Stomach (tissue), 4 donors: ENCODE data around the gene PLCG2.

ENCODE experiments used
- CTCF ChIP-seq, 7 experiments: fragments of 450-650 bp in 4 of 7; fragments of 200-600 bp in 3 of 7; sonication (generic) in 3 of 7; IDR thresholded peaks; one replicate each; pipeline ENCODE4 v1.5.1; 2016 to 2019; ENCODE audit warnings: antibody characterized with exemption in 7 of 7, control low read depth in 2 of 7, mild to moderate bottlenecking in 1 of 7
- POLR2AphosphoS5 ChIP-seq, 3 donors: sonication (generic); formaldehyde crosslinking; IDR thresholded peaks; one replicate each; pipeline ENCODE4 v1.6.1; 2016; ENCODE audit warnings: antibody characterized with exemption in 3 of 3

- TF ChIP-seq CTCF (IDR thresholded peaks at IDR 0.05), result no peak
- TF ChIP-seq POLR2AphosphoS5 (IDR thresholded peaks at IDR 0.05), result peak in 1 of 3 donors; percentile 65
Measured at GRCh38 chr16:81987706-81988105, 208.6 kb downstream of the PLCG2 start.
